ES-I3 (cell line): ENCODE results near the gene TENM4.
"Not testable (repeated sequence)": the region's sequence is repeated elsewhere in the genome, so short reads cannot be mapped to it uniquely, and the experiment has no call there.

ENCODE experiments used
- H3K36me3 ChIP-seq: 2 replicates; pipeline ENCODE4 v1.6.1; 2013; ENCODE audit warnings: mild to moderate bottlenecking, low read length, control low read depth, moderate library complexity; ENCODE audit not compliant: insufficient read depth
- H3K4me1 ChIP-seq: 2 replicates; pipeline ENCODE4 v1.6.1; 2013; ENCODE audit warnings: mild to moderate bottlenecking, control low read depth, low read length; ENCODE audit not compliant: insufficient read depth
- H3K9ac ChIP-seq: 2 replicates; pipeline ENCODE4 v1.6.1; 2013; ENCODE audit warnings: low read depth, mild to moderate bottlenecking, low read length, moderate library complexity
- H3K9me3 ChIP-seq: 2 replicates; pipeline ENCODE4 v1.6.1; 2013; ENCODE audit warnings: mild to moderate bottlenecking, low read length, moderate library complexity; ENCODE audit not compliant: control insufficient read depth, insufficient read depth

TENM4 gene

GRCh38 chr11:78630561-78631303 is 810.1 kb downstream of the TENM4 start:
- H3K9ac ChIP-seq = no peak overlapping the region
- H3K9me3 ChIP-seq = no peaks in the 10 kb centered on the region
- H3K36me3 ChIP-seq = no peaks in the 10 kb centered on the region
- H3K4me1 ChIP-seq = no peaks in the 10 kb centered on the region

- Histone ChIP-seq H3K36me3 (no peaks in the 10 kb centered on the region), H3K9me3 (no peaks in the 10 kb centered on the region), H3K9ac (no peak overlapping the region), H3K4me1 (no peaks in the 10 kb centered on the region)
Observed at GRCh38 chr11:78630155-78630554, 810.7 kb downstream of the TENM4 start.

GRCh38 chr11:78622666-78623065 is 818.2 kb downstream of the TENM4 start:
- no peak overlapping the region for H3K9ac ChIP-seq
- H3K4me1 ChIP-seq = no peaks in the 10 kb centered on the region
- H3K9me3 ChIP-seq = no peaks in the 10 kb centered on the region; the same call in 1 of the 2 replicates
- no peaks in the 10 kb centered on the region for H3K36me3 ChIP-seq

GRCh38 chr11:78620159-78620558 is 820.7 kb downstream of the TENM4 start:
- Histone ChIP-seq H3K9ac (no peak overlapping the region), H3K36me3 (no peaks in the 10 kb centered on the region), H3K4me1 (no peaks in the 10 kb centered on the region), H3K9me3 (no peaks in the 10 kb centered on the region; the same call in 1 of the 2 replicates)

- Histone ChIP-seq H3K4me1 (no peaks in the 10 kb centered on the region), H3K9ac (no peak overlapping the region), H3K9me3 (no peaks in the 10 kb centered on the region; the same call in 1 of the 2 replicates), H3K36me3 (no peaks in the 10 kb centered on the region)
Observed at GRCh38 chr11:78615724-78616123, 825.1 kb downstream of the TENM4 start.

- no peaks in the 10 kb centered on the region for H3K9me3 ChIP-seq
- H3K9ac ChIP-seq = no peak overlapping the region
- no peaks in the 10 kb centered on the region for H3K4me1 ChIP-seq
- H3K36me3 ChIP-seq = no peaks in the 10 kb centered on the region
Observed at GRCh38 chr11:78613378-78613813, 827.4 kb downstream of the TENM4 start.

- H3K36me3 ChIP-seq = no peaks in the 10 kb centered on the region
- H3K4me1 ChIP-seq = no peaks in the 10 kb centered on the region
- H3K9ac ChIP-seq = no peak overlapping the region
- no peaks in the 10 kb centered on the region for H3K9me3 ChIP-seq
Observed at GRCh38 chr11:78612721-78613377, 828.0 kb downstream of the TENM4 start.

- H3K9me3 ChIP-seq, H3K4me1 ChIP-seq, H3K36me3 ChIP-seq: not testable (repeated sequence)
Observed at GRCh38 chr11:78609321-78609720, 831.5 kb downstream of the TENM4 start.

GRCh38 chr11:78607696-78608095 is 833.1 kb downstream of the TENM4 start:
- H3K9ac ChIP-seq = no peak overlapping the region
- H3K4me1 ChIP-seq = no peaks in the 10 kb centered on the region
- no peaks in the 10 kb centered on the region for H3K9me3 ChIP-seq
- H3K36me3 ChIP-seq = no peaks in the 10 kb centered on the region

More at GRCh38 chr11:78609321-78609720, 831.5 kb downstream of the TENM4 start:
- not testable (repeated sequence) for H3K9ac ChIP-seq

GRCh38 chr11:78606667-78607066 is 834.2 kb downstream of the TENM4 start:
- no peaks in the 10 kb centered on the region for H3K9me3 ChIP-seq
- H3K4me1 ChIP-seq = no peaks in the 10 kb centered on the region
- H3K9ac ChIP-seq = no peak overlapping the region
- no peaks in the 10 kb centered on the region for H3K36me3 ChIP-seq

- H3K9ac ChIP-seq = no peak overlapping the region
- H3K9me3 ChIP-seq = no peaks in the 10 kb centered on the region
- no peaks in the 10 kb centered on the region for H3K36me3 ChIP-seq
- H3K4me1 ChIP-seq = no peaks in the 10 kb centered on the region
Observed at GRCh38 chr11:78605296-78605695, 835.5 kb downstream of the TENM4 start.

GRCh38 chr11:78603792-78604191 is 837.0 kb downstream of the TENM4 start:
- H3K9ac ChIP-seq = no peak overlapping the region
- no peaks in the 10 kb centered on the region for H3K4me1 ChIP-seq
- no peaks in the 10 kb centered on the region for H3K36me3 ChIP-seq
- H3K9me3 ChIP-seq = no peaks in the 10 kb centered on the region
